ENCODE measurements around the gene DLEC1.

GRCh38 chr3:38121451-38121831 lies 82.4 kb downstream of the DLEC1 start:
- TF ChIP-seq TAF1 (IDR thresholded peaks at IDR 0.05; ENCODE audit: borderline replicate concordance, low read depth, low read length) = no peak
- TF ChIP-seq POLR2AphosphoS5 (IDR thresholded peaks at IDR 0.05; ENCODE audit: low read depth, low read length) = no peak

Measured in GM12892 (cell line).